Measurements from ENCODE around the gene KIF16B. TPM values are rescaled to one million over a fixed set of nuclear protein-coding genes. Genes with fewer than 3 reads are reported as not detected.

The KIF16B gene
- total and polyA plus RNA-seq, 2 of the 8 experiments (the other 6 are each of a cell fraction or from before 2014, with no cell fraction given), result 3.0 to 9.2 TPM

GRCh38 chr20:16619953-16620352, 46.7 kb upstream of the KIF16B start (continued):
- TF ChIP-seq, protein P1, sequence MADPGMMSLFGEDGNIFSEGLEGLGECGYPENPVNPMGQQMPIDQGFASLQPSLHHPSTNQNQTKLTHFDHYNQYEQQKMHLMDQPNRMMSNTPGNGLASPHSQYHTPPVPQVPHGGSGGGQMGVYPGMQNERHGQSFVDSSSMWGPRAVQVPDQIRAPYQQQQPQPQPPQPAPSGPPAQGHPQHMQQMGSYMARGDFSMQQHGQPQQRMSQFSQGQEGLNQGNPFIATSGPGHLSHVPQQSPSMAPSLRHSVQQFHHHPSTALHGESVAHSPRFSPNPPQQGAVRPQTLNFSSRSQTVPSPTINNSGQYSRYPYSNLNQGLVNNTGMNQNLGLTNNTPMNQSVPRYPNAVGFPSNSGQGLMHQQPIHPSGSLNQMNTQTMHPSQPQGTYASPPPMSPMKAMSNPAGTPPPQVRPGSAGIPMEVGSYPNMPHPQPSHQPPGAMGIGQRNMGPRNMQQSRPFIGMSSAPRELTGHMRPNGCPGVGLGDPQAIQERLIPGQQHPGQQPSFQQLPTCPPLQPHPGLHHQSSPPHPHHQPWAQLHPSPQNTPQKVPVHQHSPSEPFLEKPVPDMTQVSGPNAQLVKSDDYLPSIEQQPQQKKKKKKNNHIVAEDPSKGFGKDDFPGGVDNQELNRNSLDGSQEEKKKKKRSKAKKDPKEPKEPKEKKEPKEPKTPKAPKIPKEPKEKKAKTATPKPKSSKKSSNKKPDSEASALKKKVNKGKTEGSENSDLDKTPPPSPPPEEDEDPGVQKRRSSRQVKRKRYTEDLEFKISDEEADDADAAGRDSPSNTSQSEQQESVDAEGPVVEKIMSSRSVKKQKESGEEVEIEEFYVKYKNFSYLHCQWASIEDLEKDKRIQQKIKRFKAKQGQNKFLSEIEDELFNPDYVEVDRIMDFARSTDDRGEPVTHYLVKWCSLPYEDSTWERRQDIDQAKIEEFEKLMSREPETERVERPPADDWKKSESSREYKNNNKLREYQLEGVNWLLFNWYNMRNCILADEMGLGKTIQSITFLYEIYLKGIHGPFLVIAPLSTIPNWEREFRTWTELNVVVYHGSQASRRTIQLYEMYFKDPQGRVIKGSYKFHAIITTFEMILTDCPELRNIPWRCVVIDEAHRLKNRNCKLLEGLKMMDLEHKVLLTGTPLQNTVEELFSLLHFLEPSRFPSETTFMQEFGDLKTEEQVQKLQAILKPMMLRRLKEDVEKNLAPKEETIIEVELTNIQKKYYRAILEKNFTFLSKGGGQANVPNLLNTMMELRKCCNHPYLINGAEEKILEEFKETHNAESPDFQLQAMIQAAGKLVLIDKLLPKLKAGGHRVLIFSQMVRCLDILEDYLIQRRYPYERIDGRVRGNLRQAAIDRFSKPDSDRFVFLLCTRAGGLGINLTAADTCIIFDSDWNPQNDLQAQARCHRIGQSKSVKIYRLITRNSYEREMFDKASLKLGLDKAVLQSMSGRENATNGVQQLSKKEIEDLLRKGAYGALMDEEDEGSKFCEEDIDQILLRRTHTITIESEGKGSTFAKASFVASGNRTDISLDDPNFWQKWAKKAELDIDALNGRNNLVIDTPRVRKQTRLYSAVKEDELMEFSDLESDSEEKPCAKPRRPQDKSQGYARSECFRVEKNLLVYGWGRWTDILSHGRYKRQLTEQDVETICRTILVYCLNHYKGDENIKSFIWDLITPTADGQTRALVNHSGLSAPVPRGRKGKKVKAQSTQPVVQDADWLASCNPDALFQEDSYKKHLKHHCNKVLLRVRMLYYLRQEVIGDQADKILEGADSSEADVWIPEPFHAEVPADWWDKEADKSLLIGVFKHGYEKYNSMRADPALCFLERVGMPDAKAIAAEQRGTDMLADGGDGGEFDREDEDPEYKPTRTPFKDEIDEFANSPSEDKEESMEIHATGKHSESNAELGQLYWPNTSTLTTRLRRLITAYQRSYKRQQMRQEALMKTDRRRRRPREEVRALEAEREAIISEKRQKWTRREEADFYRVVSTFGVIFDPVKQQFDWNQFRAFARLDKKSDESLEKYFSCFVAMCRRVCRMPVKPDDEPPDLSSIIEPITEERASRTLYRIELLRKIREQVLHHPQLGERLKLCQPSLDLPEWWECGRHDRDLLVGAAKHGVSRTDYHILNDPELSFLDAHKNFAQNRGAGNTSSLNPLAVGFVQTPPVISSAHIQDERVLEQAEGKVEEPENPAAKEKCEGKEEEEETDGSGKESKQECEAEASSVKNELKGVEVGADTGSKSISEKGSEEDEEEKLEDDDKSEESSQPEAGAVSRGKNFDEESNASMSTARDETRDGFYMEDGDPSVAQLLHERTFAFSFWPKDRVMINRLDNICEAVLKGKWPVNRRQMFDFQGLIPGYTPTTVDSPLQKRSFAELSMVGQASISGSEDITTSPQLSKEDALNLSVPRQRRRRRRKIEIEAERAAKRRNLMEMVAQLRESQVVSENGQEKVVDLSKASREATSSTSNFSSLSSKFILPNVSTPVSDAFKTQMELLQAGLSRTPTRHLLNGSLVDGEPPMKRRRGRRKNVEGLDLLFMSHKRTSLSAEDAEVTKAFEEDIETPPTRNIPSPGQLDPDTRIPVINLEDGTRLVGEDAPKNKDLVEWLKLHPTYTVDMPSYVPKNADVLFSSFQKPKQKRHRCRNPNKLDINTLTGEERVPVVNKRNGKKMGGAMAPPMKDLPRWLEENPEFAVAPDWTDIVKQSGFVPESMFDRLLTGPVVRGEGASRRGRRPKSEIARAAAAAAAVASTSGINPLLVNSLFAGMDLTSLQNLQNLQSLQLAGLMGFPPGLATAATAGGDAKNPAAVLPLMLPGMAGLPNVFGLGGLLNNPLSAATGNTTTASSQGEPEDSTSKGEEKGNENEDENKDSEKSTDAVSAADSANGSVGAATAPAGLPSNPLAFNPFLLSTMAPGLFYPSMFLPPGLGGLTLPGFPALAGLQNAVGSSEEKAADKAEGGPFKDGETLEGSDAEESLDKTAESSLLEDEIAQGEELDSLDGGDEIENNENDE (IDR thresholded peaks at IDR 0.05; ENCODE audit: insufficient replicate concordance, low read length), result no peak
- no peak for TF ChIP-seq TAF1 (IDR thresholded peaks at IDR 0.05; ENCODE audit: low read depth, low read length)
- TF ChIP-seq HDAC6 (IDR thresholded peaks at IDR 0.05; ENCODE audit: low read depth, low read length), result no peak
- TF ChIP-seq ATF3 (IDR thresholded peaks at IDR 0.05; ENCODE audit: insufficient read depth, low read depth, low read length), result no peak
- no peak for TF ChIP-seq ASH2L (IDR thresholded peaks at IDR 0.05; ENCODE audit: low read length)
- no peak for TF ChIP-seq CEBPB (IDR thresholded peaks at IDR 0.05; ENCODE audit: low read depth, low read length)

All from H1 (cell line).